Upper lobe of left lung (tissue), 4 donors: ENCODE data around the gene PLCB4.

Experiments
- CTCF ChIP-seq, 6 experiments: fragments of 450-650 bp in 4 of 6; fragments of 200-600 bp in 2 of 6; sonication (generic) in 2 of 6; IDR thresholded peaks; one replicate each; pipeline ENCODE4 v1.5.1; 2016 to 2019; ENCODE audit warnings: antibody characterized with exemption in 6 of 6
- EP300 ChIP-seq, 4 donors: sonication (generic); formaldehyde crosslinking; IDR thresholded peaks; one replicate each; pipeline ENCODE4 v1.5.1; 2017; ENCODE audit warnings: antibody characterized with exemption in 4 of 4, control low read depth in 2 of 4
- POLR2A ChIP-seq, 4 donors: fragments of 450-650 bp; IDR thresholded peaks; one replicate each; pipeline ENCODE4 v1.5.1; 2016 to 2017; ENCODE audit warnings: antibody characterized with exemption in 4 of 4, mild to moderate bottlenecking in 2 of 4
- POLR2AphosphoS5 ChIP-seq, 2 donors: sonication (generic); formaldehyde crosslinking; IDR thresholded peaks; one replicate each; pipeline ENCODE4 v1.5.1; 2017; ENCODE audit warnings: antibody characterized with exemption in 2 of 2

- TF ChIP-seq CTCF (IDR thresholded peaks at IDR 0.05) = no peak
- TF ChIP-seq POLR2A (IDR thresholded peaks at IDR 0.05) = no peak
- TF ChIP-seq EP300 (IDR thresholded peaks at IDR 0.05) = no peak
- no peak for TF ChIP-seq POLR2AphosphoS5 (IDR thresholded peaks at IDR 0.05)
Observed at GRCh38 chr20:9388813-9389161, 319.9 kb downstream of the PLCB4 start.
